HCT116 (cell line): ENCODE measurements around the gene TMEM247. TPM values are rescaled to one million over a fixed set of nuclear protein-coding genes. Genes with fewer than 3 reads are reported as not detected.

Experiments used
- ATAC-seq: fragments of 200-7000 bp; cut with Tn5 transposase; 2 replicates; pipeline ENCODE4 v1.9.1; 2020; ENCODE audit warnings: mild to moderate bottlenecking, moderate library complexity
- BruUV-seq: library from RNA; stranded (reverse); fragments of 400-500 nt; replicated peaks from 2 replicates; lab custom pipeline; 2021; lab: Mats Ljungman, UMichigan
- CTCF ChIA-PET: fragments of 300-600 bp; sonication (Branson Sonifier 250); formaldehyde crosslinking; loops from one replicate; lab custom pipeline; 2021; ENCODE audit warnings: antibody characterized with exemption; lab: Charles Lee
- POLR2A ChIA-PET: fragments of 300-600, 350-600 bp; sonication (Branson Sonifier 250); formaldehyde crosslinking; loops from one replicate; lab custom pipeline; 2021; ENCODE audit warnings: antibody characterized with exemption; lab: Charles Lee
- RAD21 ChIA-PET, 2 experiments: fragments of 300-600 bp; sonication (Branson Sonifier 250); formaldehyde crosslinking; loops; one replicate each; lab custom pipeline; 2023; ENCODE audit warnings: low total read pairs in 2 of 2; ENCODE audit not compliant: uncharacterized antibody in 2 of 2, unreplicated experiment in 2 of 2, low non-redundant PET in 1 of 2; lab: Charles Lee
- DNase-seq: peaks from one replicate; pipeline ENCODE4 v3.0.0-alpha.2; 2010; ENCODE audit warnings: low read depth, low spot score
- H2AFZ ChIP-seq: fragments of 200-600 bp; shearing (Covaris generic), sonication (generic); 2 replicates; pipeline ENCODE4 v1.6.1; 2017; ENCODE audit warnings: low read depth, mixed run types, mixed read lengths, antibody characterized with exemption, low read length; ENCODE audit not compliant: poor library complexity, severe bottlenecking
- H3K27ac ChIP-seq: 2 replicates; pipeline ENCODE4 v1.5.1; 2012; ENCODE audit warnings: low read depth, low read length
- H3K27me3 ChIP-seq: fragments of 200-600 bp; sonication (generic); 2 replicates; pipeline ENCODE4 v1.6.1; 2016; ENCODE audit warnings: mixed run types, low read length, mixed read lengths; ENCODE audit not compliant: insufficient read depth
- H3K36me3 ChIP-seq, 2 experiments: fragments of 200-500 bp in 1 of 2; fragments of 200-600 bp in 1 of 2; sonication (Bioruptor generic) in 1 of 2; sonication (generic) in 1 of 2; 2 replicates each; pipeline versions ENCODE4 v1.5.1 to v1.6.1; 2014 to 2016; ENCODE audit warnings: low read length in 2 of 2, inconsistent platforms in 1 of 2, mixed read lengths in 1 of 2, mixed run types in 1 of 2; ENCODE audit not compliant: insufficient read depth in 2 of 2, control insufficient read depth in 1 of 2
- H3K4me1 ChIP-seq, 2 experiments: fragments of 200-600 bp in 1 of 2; sonication (generic) in 1 of 2; 2 replicates each; pipeline versions ENCODE4 v1.5.1 to v1.6.1; 2012 to 2017; ENCODE audit warnings: low read length in 2 of 2, inconsistent platforms in 1 of 2, mild to moderate bottlenecking in 1 of 2, mixed read lengths in 1 of 2, mixed run types in 1 of 2, moderate library complexity in 1 of 2; ENCODE audit not compliant: insufficient read depth in 2 of 2, control insufficient read depth in 1 of 2
- H3K4me2 ChIP-seq: fragments of 200-600 bp; sonication (generic); 2 replicates; pipeline ENCODE4 v1.6.1; 2017; ENCODE audit warnings: mixed run types, low read length, mixed read lengths
- H3K4me3 ChIP-seq, 2 experiments: fragments of 200-600 bp in 1 of 2; sonication (generic) in 1 of 2; replicated peaks in 1 of 2; 2 replicates each; pipeline ENCODE4 v1.5.1; 2011 to 2016; ENCODE audit warnings: low read length in 2 of 2, control low read depth in 1 of 2, low read depth in 1 of 2, mild to moderate bottlenecking in 1 of 2, mixed read lengths in 1 of 2, mixed run types in 1 of 2
- H3K79me2 ChIP-seq: fragments of 200-600 bp; sonication (generic); 2 replicates; pipeline ENCODE4 v1.6.1; 2017; ENCODE audit warnings: mild to moderate bottlenecking, mixed run types, low read length, moderate library complexity, mixed read lengths; ENCODE audit not compliant: insufficient read depth
- H3K9ac ChIP-seq: fragments of 200-600 bp; sonication (generic); 2 replicates; pipeline ENCODE4 v1.6.1; 2016; ENCODE audit warnings: low read length, mixed read lengths
- H3K9me2 ChIP-seq: fragments of 200-600 bp; sonication (generic), shearing (Covaris generic); 2 replicates; pipeline ENCODE4 v1.6.1; 2017; ENCODE audit warnings: mixed run types, mild to moderate bottlenecking, moderate library complexity; ENCODE audit not compliant: insufficient read depth
- H3K9me3 ChIP-seq, 2 experiments: fragments of 200-500 bp in 1 of 2; fragments of 200-600 bp in 1 of 2; sonication (Bioruptor generic) in 1 of 2; sonication (generic) in 1 of 2; 2 replicates each; pipeline ENCODE4 v1.6.1; 2014 to 2017; ENCODE audit warnings: low read length in 2 of 2, mixed read lengths in 2 of 2, inconsistent platforms in 1 of 2, low read depth in 1 of 2, mild to moderate bottlenecking in 1 of 2, mixed run types in 1 of 2, moderate library complexity in 1 of 2; ENCODE audit not compliant: control insufficient read depth in 1 of 2, insufficient read depth in 1 of 2
- H4K20me1 ChIP-seq: fragments of 200-600 bp; sonication (generic), shearing (Covaris generic); 2 replicates; pipeline ENCODE4 v1.6.1; 2017; ENCODE audit warnings: mixed run types, mild to moderate bottlenecking, moderate library complexity; ENCODE audit not compliant: insufficient read depth
- EZH2phosphoT487 ChIP-seq: fragments of 200-600 bp; IDR thresholded peaks from 2 replicates; pipeline ENCODE4 v1.6.1; 2018; ENCODE audit warnings: antibody characterized with exemption, borderline replicate concordance
- FOSL1 ChIP-seq: IDR thresholded peaks from 2 replicates; pipeline ENCODE4 v1.6.1; 2012; ENCODE audit warnings: low read depth
- POLR2AphosphoS5 ChIP-seq: IDR thresholded peaks from 2 replicates; pipeline ENCODE4 v1.6.1; 2011; ENCODE audit warnings: mild to moderate bottlenecking, low read depth, low read length, moderate library complexity
- RAD21 ChIP-seq: IDR thresholded peaks from 2 replicates; pipeline ENCODE4 v1.6.1; 2012; ENCODE audit warnings: low read depth, mild to moderate bottlenecking
- SIN3A ChIP-seq: IDR thresholded peaks from 2 replicates; pipeline ENCODE4 v1.6.1; 2012; ENCODE audit warnings: low read depth
- SP1 ChIP-seq: IDR thresholded peaks from 2 replicates; pipeline ENCODE4 v1.6.1; 2012; ENCODE audit warnings: low read depth
- YY1 ChIP-seq: IDR thresholded peaks from 2 replicates; pipeline ENCODE4 v1.6.1; 2011; ENCODE audit warnings: low read length, low read depth, moderate library complexity, mild to moderate bottlenecking; ENCODE audit not compliant: insufficient replicate concordance; ENCODE audit errors: extremely low read depth
- intact Hi-C: fragments of 100-400 bp; cut with micrococcal nuclease; formaldehyde crosslinking; loops from 2 replicates; pipeline ENCODE4 v1.10.0; 2022
- total RNA-seq: library from RNA; stranded (reverse); gene quantifications from one replicate; pipeline ENCODE4 v1.2.1, GENCODE V29; 2021; ENCODE audit not compliant: unreplicated experiment

TMEM247 gene
- total RNA-seq, 1 experiment from 2014 or later, result not detected

DNA sequence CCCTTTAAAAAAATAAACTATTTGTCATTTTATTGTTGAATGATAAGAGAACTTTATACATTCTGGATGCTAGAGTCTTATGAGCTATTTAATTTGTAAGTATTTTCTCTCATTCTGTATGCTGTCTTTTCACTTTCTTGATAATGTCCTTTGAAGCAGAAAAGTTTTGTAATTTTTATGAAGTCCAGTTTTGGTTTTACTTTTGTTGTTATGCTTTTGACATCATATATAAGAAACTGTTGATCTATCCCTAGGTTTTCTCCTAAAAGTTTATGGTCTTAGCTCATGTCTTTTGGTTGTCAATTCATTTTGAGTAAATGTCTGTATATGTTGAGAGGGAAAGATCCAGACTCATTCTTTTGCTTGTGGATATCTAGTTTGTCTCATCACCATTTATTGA lies 52.5 kb downstream of the TMEM247 start:
- H4K20me1 ChIP-seq, result no peaks in the 10 kb centered on the region
- CTCF ChIA-PET, result no interaction called here
- H3K4me3 ChIP-seq, result no peak overlapping the region
- H2AFZ ChIP-seq, result no peak overlapping the region
- H3K4me2 ChIP-seq, result no peak overlapping the region
- POLR2A ChIA-PET, result no interaction called here
- no peaks in the 10 kb centered on the region for H3K9me3 ChIP-seq
- no peaks in the 10 kb centered on the region for H3K9me2 ChIP-seq
- no peak overlapping the region for H3K27ac ChIP-seq
- H3K27me3 ChIP-seq, result no peaks in the 10 kb centered on the region
- ATAC-seq (no peak), DNase-seq (no peak)
- H3K79me2 ChIP-seq, result no peaks in the 10 kb centered on the region
- RAD21 ChIA-PET, result no interaction called here
- BruUV-seq, result no TSS peak
- TF ChIP-seq YY1, result no peak
- no peak for TF ChIP-seq POLR2AphosphoS5
- no peak for TF ChIP-seq SP1
- no peak for TF ChIP-seq RAD21
- no peak for TF ChIP-seq SIN3A
- no peak for TF ChIP-seq FOSL1
- no peak for TF ChIP-seq EZH2phosphoT487
- H3K9ac ChIP-seq, result no peak overlapping the region
- no peaks in the 10 kb centered on the region; a peak in 2 of 4 replicates for H3K36me3 ChIP-seq
- H3K4me1 ChIP-seq, result no peaks in the 10 kb centered on the region
- intact Hi-C loops, result no loop called here

Other genes with a start within 250 kb of the TMEM247 start
- 55.9 TPM for gene EPAS1, start 182.2 kb upstream of the TMEM247 start, total RNA-seq
- 40.9 TPM for gene RHOQ, start 62.9 kb downstream of the TMEM247 start, total RNA-seq
- 18.4 TPM for gene ATP6V1E2, start 63.0 kb downstream of the TMEM247 start, total RNA-seq
- 32.5 TPM for gene PIGF, start 137.5 kb downstream of the TMEM247 start, total RNA-seq
- 13.9 TPM for gene CRIPT, start 137.7 kb downstream of the TMEM247 start, total RNA-seq
- gene SOCS5, start 219.7 kb downstream of the TMEM247 start, total RNA-seq, result 17.5 TPM